HG03575 (cell line): Measurements from ENCODE around the gene PRR33.

ENCODE experiments used
- ATAC-seq: cut with Tn5 transposase; IDR thresholded peaks from one replicate; pipeline ENCODE4 v1.9.1; 2021; ENCODE audit not compliant: unreplicated experiment, insufficient number of reproducible peaks, low FRiP score; ENCODE audit errors: extremely low read depth

The PRR33 gene

DNA sequence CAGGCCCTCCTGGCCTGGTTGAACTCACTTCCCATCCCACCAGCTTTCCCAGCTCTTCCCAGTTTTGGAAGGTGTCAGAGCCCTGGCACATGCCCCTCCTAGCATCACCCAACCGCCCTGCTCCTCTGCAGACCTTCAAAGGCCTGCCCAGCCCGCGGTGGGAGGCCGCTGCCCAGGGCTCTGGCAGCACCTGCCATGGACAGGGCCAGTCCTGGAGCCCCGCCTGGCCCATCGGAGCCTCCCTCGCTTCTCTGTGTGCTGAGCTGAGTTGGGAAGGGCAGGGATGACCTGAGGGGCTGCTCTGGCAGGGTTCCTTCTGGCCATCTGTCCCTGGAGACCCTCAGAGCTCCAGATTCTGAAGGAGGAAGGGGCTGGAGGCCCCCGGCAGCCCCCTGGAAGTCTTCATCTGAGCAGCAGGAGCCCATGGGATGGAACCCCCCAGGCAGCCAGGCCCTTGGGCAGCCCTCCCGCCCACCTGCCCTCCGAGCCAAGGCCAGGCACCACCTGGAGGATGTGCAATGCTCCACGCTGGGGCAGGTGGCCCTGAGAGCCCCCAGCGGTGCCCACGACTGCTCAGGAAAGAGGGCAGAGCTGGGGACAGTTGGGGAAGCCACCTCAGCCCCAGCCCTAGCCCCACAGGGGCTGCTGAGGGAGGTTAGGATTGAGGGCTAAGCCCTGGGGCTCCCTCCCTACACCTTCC, 35.2 kb downstream of the PRR33 start:
- no peak for ATAC-seq

DNA sequence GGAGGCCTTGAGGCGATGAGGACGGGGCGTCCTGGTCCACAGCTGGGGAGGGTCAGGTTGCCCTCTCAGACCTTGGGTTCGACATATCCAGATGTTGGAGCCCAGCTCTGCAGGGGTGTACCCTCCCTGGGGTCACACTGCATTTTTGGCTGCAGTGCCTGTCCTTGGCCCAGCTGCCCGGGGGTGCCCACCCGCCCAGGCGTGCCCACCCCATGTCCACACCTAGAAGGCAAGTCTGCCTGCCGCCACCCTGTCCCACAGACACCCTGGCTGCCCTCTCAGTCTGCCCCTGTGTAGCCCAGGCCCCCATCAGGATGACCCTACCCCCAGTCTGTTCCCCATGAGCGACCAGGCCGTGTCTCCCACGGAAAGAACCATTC, 35.8 kb downstream of the PRR33 start:
- no peak for ATAC-seq

DNA sequence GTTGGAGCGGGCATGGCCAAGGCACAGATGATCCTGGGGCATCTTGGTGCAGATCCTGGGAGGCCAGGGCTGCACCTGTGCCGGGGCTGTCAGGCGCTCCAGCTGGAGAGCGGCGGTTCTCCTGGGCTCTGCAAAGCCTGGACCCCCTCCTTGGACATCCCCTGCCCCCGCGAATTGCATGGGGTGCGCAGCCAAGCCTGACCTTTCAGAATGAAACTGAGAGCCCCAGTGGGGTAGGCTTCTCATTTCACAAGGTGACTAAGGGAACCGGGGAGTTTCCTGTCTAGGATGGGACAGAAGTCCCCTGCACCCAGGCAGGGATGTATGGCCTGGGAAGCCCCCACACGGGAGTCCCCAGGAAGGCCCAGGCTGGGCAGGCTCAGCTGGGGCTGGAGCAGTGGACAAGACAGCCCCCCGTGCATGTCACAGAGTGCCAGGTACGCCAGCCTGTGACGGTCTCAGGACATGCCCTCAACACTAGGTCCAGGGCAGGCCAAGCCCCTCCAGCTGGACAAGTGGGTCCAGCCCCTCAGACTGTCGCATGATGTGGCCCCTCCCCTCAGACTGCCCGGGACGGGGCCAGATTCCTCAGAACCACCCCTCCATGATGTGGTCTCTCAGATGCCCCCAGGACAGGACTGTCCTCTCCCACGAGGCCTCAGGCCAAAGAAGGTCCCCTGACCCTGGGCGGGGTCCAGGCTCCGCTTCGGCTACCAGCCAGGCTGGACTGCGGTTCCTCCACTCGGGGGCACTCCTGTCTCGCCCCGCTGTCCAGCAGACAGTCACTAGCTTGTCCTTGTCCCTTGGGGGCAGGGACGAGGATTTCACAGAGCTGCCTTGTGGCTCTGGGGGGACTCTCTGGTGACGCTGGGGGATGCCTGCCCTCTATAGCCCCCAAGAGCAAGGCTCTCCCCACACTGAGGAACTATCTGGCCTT, 36.5 kb downstream of the PRR33 start:
- ATAC-seq: peak; percentile 23

- ATAC-seq: peak; percentile 0
Observed at GRCh38 chr11:1854132-1854948, 37.4 kb downstream of the PRR33 start.

- ATAC-seq: no peak
Observed at GRCh38 chr11:1853376-1854131, 38.1 kb downstream of the PRR33 start.

- peak; percentile 19 for ATAC-seq
Observed at GRCh38 chr11:1852877-1853276, 38.8 kb downstream of the PRR33 start, which contains the start of gene LSP1. Gene LSP1, plus strand, starts transcription at chr11:1853084. Its CDS starts 61 bp downstream, at chr11:1853145.

DNA sequence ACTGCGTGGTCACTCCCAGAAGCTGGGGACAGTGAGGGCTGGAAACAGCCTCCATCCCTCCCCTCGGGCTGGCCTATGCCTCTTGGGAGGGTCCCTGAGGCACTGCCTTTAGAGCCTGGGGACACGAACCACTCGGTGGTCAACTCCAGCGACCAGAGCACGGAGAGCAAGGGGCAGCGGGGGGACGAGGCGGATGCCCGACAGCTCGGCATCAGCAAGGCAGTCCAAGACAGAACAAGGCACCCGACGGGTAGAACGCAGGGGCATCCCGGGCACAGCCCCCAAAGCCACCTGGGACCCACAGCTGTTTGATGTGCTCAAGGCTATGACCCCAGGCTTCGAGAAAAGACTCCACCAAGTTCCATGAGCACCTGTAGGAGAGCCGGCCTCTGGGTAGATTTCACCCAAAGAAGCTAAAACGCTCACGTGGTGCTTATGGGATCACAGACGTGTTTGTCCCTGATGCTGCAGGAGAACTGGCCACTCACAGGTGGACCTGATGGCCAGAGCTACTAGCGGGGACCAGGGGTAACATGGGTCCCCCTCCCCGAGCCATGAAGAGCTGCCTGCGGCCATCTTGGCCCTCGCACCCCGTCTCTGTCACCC, 39.3 kb downstream of the PRR33 start:
- no peak for ATAC-seq

DNA sequence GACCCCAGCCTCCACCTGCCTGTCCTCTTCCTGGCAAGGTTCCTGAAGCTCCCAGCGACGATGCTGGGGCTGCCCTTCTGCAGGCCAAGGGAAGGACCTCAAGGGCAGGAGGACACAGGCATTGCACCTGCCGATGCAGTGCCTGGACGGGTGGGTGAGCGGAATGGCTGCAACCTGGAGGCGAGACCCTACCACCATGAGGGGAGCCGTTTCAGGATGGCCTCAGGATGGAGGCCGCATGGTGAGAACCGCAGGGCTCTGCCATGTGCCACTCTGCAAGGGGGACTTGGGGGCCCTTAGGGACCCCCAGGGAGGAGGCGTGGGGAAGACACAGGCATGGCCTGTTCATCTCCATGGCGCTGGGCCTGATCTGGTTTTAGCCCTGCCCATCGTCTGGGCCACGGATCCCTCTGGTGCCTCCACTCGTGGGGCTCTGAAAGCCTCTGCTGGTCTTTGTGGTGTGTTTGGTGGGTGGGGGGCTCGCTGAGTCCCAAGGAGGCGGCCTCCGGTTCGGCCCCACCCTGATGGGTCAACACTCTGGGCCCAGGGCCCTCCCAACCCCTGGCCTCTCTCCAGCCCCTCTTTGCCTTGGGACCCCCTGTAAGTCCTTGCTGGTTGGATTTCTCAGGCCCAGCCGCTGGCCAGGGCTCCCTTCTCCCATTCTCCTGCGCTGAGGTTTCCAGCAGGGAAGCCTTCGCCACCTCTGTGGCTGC, 40.1 kb downstream of the PRR33 start:
- no peak for ATAC-seq

DNA sequence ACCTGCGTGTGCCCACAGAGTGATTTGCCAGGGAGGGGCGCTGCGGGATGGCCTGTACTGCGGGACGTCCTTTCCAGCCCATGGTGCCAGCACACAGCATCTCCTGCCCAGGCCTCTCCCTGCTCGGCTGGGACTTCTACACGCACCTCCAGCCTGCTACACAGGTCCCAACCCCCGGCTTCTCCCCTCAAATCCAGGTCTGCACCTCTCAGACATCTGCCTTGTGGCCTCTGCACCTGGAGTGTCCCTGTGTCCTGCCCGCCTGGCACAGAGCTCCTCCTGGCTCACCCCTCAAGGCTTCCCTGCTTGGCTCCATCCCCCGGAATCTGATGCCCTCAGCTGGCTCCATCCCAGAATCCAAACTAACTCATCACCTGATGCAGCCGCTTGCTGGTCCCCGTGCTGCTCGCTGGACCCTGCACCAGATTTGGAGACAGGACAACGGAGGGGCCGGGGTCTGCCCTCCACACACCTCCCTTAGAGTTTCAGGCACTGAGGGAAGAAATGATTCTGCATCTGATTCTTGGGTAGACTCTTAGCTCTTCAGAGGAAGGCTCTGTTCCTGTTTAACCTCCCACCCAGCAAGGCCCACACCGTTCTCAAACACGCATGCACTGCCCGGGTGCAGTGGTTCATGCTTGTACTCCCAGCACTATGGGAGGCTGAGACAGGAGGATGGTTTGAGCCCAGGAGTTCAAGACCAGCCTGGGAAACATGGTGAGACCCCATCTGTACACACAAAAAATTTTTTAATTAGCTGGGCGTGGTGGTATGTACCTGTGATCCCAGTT, 42.9 kb downstream of the PRR33 start:
- no peak for ATAC-seq

DNA sequence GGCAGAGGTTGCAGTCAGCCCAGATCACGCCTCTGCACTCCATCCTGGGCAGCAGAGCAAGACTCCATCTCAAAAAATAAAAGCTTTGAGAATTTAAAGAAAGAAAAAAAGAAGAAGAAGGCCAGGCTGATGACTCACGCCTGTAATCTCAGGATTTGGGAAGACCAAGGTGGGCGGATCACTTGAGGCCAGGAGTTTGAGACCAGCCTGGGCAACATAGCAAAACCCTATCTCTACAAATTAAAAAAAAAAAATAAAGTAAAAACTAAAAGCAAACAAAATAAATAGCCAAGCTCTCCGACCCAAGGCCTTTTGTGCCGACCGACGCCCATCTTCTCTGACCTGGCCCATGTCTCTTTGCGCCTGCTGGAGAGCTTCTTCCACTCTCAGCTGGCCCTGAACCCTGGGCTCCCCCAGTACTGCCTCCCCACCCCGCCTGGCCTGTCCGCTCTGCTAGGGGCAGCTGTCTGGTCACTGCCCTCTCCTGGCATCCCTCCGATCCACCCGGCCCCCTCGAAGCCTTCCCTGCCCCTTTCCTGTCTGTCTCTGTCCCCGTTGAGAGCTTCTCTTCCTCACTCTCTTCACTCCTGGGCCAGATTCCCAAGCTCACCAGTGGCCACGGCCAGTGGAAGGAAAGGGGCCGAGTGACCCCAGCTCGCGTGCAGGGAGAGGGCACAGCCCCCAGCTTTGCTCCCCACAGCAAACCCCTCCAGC, 43.6 kb downstream of the PRR33 start:
- no peak for ATAC-seq

DNA sequence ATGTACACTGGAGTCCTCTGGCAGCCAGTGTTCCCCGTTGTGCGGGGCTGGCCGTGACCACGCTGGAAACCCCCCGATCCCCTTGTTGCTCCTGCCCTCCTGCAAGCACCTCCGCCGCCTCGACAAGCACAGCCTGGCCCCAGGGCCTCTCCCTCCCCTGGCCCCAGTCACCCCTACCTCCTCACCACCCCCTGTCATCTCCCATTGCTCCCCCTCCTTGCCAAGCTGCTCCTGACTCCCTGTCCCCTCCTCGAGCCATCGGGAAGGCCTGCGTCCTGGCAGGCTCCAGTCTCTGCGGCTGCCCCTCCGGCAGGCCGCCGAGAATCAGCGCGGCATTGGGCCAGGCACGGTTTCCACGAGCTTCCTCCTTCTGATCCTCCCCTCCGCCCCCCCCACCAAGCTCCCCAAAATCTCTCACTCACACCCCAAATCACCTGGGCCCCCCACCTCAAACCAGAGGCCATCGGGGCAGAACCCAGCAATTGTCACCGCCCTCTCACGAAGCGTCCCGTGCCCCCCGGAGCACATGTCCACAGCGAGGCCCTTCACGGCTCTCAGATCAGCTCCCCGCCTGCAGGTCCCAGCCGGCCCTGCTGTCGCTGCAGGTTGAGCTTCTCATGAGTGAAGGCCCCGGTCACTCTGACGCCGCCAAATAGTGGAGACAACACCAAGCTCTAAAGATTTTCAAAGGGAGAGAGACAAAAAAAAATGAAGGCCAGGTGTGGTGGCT, 44.5 kb downstream of the PRR33 start:
- ATAC-seq: no peak

GRCh38 chr11:1846453-1846932, 45.2 kb downstream of the PRR33 start:
- ATAC-seq: no peak

DNA sequence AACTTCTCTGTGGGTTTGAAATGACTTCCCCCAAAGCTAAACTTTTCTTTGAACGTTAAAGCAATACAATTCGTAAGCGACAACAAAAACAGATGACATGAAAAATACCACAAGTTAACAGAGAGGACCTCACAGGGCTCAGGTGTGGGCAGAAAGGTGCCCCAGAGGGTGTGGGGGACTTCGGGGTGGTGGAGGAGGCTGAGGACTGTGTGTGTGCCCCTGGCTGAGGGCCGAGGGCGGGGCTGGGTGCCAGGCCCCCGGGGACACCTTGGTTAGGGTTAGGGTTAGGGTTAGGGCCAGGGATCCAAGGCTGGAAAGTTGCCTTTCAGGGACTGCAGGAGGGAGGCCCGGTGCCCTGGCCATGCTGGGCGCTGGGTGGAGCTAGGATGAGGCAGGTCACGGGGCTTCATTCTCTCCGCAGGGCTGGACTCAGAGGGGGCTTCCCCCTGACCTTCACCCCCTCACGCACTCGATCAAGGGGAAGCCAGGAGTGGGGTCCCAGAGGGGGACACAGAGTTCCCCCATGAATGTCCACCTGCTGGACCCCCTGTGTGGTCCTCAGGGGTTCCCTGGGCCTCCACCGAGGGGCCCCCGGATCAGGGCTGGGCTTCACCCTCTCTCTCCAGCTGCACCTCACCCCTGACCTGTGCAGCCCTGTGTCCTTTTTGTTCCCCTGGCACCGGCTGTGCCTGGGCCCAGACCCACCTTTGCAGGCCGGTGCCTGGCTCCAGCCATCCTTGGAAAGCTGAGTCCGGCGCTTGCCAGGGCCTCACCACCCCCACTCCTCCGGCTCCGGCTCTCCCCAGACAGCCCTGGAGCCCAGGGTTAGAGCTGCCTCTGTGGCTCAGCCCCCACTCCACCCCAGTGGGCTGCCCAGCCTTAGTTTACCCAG, 45.9 kb downstream of the PRR33 start:
- ATAC-seq: no peak

DNA sequence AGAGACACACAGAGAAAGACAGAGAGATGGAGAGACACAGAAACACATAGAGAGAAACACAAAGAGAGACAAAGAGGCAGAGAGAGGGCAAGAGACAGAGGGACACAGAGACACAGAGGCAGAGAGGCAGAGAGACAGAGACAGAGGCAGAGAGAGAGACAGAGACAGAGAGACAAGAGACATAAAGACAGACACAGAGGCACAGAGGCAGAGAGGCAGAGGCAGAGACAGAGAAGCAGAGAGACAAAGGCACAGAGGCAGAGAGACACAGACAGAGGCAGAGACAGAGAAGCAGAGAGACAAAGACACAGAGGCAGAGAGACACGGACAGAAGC, 46.6 kb downstream of the PRR33 start:
- no peak for ATAC-seq
